Prostate gland (tissue), 2 donors: Measurements from ENCODE around the gene ALG12.

Experiments
- CTCF ChIP-seq, 4 experiments: fragments of 200-600 bp in 2 of 4; fragments of 450-650 bp in 2 of 4; sonication (generic) in 2 of 4; IDR thresholded peaks; 1 replicate in 3 of 4; 2 replicates in 1 of 4; pipeline ENCODE4 v1.5.1; 2016 to 2019; ENCODE audit warnings: antibody characterized with exemption in 4 of 4, mild to moderate bottlenecking in 2 of 4, moderate library complexity in 2 of 4
- POLR2A ChIP-seq: fragments of 450-650 bp; IDR thresholded peaks from one replicate; pipeline ENCODE4 v1.6.1; 2016; ENCODE audit warnings: antibody characterized with exemption, mild to moderate bottlenecking
- POLR2AphosphoS5 ChIP-seq: sonication (generic); formaldehyde crosslinking; IDR thresholded peaks from one replicate; pipeline ENCODE4 v1.6.1; 2017; ENCODE audit warnings: antibody characterized with exemption

DNA sequence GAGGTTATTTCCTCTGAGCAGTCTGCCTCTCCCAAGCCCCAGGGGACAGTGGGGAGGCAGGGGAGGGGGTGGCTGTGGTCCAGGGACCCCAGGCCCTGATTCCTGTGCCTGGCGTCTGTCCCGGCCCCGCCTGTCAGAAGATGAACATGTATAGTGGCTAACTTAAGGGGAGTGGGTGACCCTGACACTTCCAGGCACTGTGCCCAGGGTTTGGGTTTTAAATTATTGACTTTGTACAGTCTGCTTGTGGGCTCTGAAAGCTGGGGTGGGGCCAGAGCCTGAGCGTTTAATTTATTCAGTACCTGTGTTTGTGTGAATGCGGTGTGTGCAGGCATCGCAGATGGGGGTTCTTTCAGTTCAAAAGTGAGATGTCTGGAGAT lies 45.4 kb upstream of the ALG12 start:
- no peak for TF ChIP-seq POLR2AphosphoS5
- no peak for TF ChIP-seq CTCF (IDR thresholded peaks at IDR 0.05)
- no peak for TF ChIP-seq POLR2A
